Measurements from ENCODE around the gene PRKAA2. TPM values are rescaled to one million over a fixed set of nuclear protein-coding genes. Genes with fewer than 3 reads are reported as not detected.
"Not testable (repeated sequence)": the region's sequence is repeated elsewhere in the genome, so short reads cannot be mapped to it uniquely, and the experiment has no call there.

The PRKAA2 gene
- under 1 TPM; 0.39 to 0.67 (median 0.56) TPM for polyA plus RNA-seq

GRCh38 chr1:56644919-56645676 lies at the start of gene PRKAA2:
PRKAA2 (plus strand) TSS chr1:56645314; CDS start chr1:56645388, 74 bp downstream.
- WGBS, 3 donors, result 1% methylated on average over 67 to 103 of the region's 103 CpGs
- H3K27ac ChIP-seq (ENCODE audit: low read depth, low read length), result no peak within 1 kb of the TSS

GRCh38 chr1:56595397-56596191 lies 49.5 kb upstream of the PRKAA2 start:
- 93 to 99% (median 97%) methylated on average over 5 of the region's 5 CpGs for WGBS, 3 donors
- H3K27ac ChIP-seq (ENCODE audit: low read depth, low read length), result not testable (repeated sequence)

DNA sequence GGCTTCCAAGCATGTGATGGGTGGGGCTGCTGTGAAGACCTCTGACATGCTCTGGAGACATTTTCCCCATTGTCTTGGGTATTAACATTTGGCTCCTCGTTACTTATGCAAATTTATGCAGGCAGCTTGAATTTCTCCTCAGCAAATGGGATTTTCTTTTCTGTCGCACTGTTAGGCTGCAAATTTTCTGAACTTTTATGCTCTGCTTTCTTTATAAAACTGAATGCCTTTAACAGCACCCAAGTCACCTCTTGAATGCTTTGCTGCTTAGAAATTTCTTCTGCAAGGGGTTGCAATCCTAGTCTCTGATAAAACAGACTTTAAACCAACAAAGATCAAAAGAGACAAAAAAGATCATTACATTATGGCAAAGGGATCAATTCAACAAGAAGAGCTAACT lies 35.0 kb upstream of the PRKAA2 start:
- WGBS, 3 donors, result 31 to 65% (median 55%) methylated on average over 2 of the region's 2 CpGs
- H3K27ac ChIP-seq (ENCODE audit: low read depth, low read length), result not testable (repeated sequence)

- WGBS, 3 donors, result 76 to 95% (median 94%) methylated on average over 6 of the region's 6 CpGs
- H3K27ac ChIP-seq (ENCODE audit: low read depth, low read length), result not testable (repeated sequence)
Measured at GRCh38 chr1:56610770-56611169, 34.3 kb upstream of the PRKAA2 start.

GRCh38 chr1:56617141-56617540 lies 28.0 kb upstream of the PRKAA2 start:
- 76 to 94% (median 92%) methylated on average over 2 of the region's 2 CpGs for WGBS, 3 donors
- H3K27ac ChIP-seq (ENCODE audit: low read depth, low read length), result no peak overlapping the region

DNA sequence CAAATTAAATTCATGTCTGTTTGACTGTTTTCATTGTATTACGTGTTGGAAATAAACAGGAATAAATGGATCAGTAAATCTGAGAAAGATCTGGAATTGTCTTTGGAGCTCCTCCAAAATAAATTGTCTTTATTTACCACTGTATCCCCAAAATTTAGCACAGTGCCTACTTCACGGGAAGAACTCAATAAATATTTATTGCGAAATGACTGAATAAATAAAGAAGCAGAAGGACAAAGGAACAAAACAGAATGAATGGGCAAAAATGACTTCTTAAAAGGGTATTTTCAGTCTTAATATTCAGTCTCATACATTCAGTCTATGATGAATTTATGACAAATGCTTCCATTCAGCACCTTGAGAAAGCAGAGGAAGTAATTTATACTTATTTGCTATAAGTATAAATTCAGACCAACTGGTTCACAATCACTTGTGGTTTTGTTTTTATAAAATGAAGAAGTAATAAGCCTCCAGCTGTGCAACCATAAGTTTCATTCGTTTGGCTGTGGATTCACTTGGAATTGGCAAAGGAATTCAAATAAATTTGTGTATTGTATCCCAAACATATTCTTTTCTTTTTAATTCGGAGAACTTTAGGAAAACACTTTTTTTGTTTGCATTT lies 19.2 kb upstream of the PRKAA2 start:
- WGBS, 3 donors, result 53 to 65% (median 60%) methylated on average over 5 of the region's 5 CpGs
- H3K27ac ChIP-seq (ENCODE audit: low read depth, low read length), result no peak overlapping the region

DNA sequence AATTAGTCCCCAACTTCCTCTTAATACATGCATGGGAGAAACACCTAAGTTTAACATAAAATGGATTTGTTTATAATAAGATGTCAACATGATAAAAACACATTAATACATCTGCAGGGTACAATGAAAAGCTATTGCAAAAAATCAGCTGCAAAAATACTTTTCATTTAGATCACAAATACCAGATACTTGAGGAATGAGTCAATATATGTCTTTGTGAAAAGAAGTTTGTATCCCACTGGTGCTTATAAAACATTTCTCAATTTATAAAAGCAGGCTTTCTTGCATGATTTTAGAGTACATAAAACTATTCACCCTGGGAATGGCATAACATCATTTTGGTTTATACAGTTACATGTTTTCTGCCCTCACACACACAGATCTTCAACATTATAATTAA lies 18.6 kb upstream of the PRKAA2 start:
- H3K27ac ChIP-seq (ENCODE audit: low read depth, low read length), result no peak overlapping the region

DNA sequence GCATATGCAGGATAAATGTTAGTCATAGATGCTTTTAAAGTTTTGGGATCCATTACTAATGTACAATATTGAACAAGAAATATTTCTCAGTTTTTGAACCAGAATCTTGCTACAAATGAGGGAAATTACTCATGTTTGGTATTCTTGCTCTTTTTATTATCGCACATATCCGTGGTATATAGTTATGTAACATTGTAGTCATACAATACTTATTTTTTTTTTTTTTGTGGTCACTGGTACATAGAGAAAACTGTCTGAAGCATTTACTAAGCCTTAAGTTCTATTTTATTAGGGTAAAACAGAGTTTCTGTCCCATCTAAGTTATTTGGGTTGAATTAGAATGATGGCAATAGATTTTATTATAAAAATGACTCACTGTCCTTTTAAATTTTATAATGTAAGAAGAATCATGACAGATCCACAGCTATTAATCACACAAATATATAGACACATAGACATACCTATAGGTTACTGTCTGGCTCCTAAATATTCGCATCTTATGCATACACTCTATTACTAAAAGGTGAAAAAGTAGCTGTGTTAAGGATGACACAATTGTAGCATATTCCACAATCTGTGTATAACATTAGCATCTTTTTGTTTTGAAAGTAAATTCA lies 18.0 kb upstream of the PRKAA2 start:
- no peak overlapping the region for H3K27ac ChIP-seq (ENCODE audit: low read depth, low read length)
- 75 to 76% (median 76%) methylated on average over 3 of the region's 3 CpGs for WGBS, 3 donors

DNA sequence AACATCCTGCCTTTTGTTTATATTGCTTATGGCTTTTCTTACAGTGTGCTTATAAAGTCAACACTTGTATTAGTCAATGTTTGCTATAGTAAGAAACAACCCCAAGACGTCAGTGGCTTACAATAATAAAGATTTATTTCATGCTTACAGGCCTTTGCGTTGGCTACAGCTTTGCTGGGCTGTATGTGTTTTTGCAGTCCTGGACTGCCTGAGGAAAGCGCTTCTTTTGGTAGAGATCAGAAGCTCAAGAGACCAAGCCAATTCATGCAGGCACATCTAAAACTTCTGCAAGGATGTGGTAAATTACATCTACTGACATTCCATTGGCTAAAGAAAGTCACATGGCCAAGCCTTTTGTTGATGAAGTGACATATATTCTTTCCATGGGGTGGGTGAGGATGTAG lies 17.5 kb upstream of the PRKAA2 start:
- H3K27ac ChIP-seq (ENCODE audit: low read depth, low read length), result no peak overlapping the region
- WGBS, 3 donors, result 80 to 84% (median 83%) methylated on average over 3 of the region's 3 CpGs

GRCh38 chr1:56630786-56631185 lies 14.3 kb upstream of the PRKAA2 start:
- H3K27ac ChIP-seq (ENCODE audit: low read depth, low read length), result no peak overlapping the region

- 76 to 94% (median 89%) methylated on average over 2 of the region's 2 CpGs for WGBS, 3 donors
- no peak overlapping the region for H3K27ac ChIP-seq (ENCODE audit: low read depth, low read length)
Measured at GRCh38 chr1:56631901-56632300, 13.2 kb upstream of the PRKAA2 start.

GRCh38 chr1:56634981-56635380 lies 10.1 kb upstream of the PRKAA2 start:
- WGBS, 3 donors, result 94 to 97% (median 96%) methylated on average over 3 of the region's 3 CpGs
- no peak overlapping the region for H3K27ac ChIP-seq (ENCODE audit: low read depth, low read length)

DNA sequence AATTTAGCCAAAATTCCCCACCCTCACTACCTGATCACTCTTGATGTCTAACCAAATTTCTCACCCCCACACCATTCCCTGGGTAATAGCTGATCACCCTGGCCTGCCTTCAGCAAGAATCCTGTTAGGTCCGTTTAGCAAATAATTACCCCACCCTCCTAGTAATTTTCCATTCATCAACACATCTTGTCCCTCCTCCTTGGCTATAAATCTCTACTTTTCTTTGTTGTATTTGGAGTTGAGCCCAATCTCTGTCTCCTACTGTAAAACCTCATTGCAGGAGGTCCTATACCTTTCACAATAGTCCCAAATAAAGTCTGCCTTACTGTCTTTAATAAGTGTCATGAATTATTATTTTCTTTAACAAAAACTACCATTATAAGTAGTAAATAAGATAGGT lies 6.9 kb upstream of the PRKAA2 start:
- WGBS, 3 donors, result 15 to 57% (median 40%) methylated on average over 1 of the region's 1 CpG
- H3K27ac ChIP-seq (ENCODE audit: low read depth, low read length), result no peak overlapping the region

GRCh38 chr1:56639211-56639610 lies 5.9 kb upstream of the PRKAA2 start:
- no peak overlapping the region for H3K27ac ChIP-seq (ENCODE audit: low read depth, low read length)
- 12 to 50% (median 34%) methylated on average over 2 of the region's 2 CpGs for WGBS, 3 donors

- H3K27ac ChIP-seq (ENCODE audit: low read depth, low read length), result no peak overlapping the region
Measured at GRCh38 chr1:56643661-56644060, 1.5 kb upstream of the PRKAA2 start.

DNA sequence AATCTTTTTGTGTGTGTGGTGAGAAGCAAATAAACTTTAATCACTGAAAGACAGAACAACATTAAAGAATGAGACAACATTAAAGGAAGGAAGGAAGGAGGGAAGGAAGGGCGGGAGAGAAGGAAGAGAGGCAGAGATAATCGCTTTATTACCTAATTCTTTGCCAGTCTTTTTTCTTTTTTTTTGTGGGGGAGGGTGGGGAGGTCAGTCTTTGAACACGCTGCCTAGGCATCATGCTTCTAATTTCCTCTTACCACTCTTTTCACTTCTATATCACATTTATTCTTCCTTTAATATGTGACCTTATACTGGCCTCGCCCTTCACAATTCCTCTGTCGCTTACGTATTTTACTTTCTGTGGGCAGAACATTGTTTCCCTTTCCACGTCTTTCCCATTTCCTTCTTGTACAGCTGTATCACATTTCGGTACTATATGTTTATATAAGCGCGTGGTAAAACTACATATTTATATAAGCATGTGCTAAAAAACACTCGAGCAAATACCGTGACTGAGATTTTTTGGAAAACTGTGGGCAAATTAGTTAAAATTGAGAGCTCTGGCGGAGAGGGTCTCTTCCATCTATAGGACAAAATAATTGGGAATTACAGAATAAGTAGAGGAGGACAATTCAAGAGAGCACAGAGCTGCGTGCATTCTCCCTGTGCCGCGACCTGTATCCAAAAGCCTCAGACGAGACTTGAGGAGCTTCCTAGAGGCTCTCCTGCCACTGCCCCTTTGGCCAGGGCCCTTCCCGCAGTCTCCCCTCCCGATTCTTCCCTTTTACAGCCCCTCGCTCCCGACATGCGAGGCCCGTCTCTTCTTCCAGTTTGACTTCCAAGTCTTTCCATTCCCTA lies 823 bp upstream of the PRKAA2 start:
- WGBS, 3 donors, result 9 to 13% (median 11%) methylated on average over 23 of the region's 23 CpGs
- no peak overlapping the region for H3K27ac ChIP-seq (ENCODE audit: low read depth, low read length)

- WGBS, 3 donors, result 5 to 12% (median 12%) methylated on average over 14 to 18 of the region's 18 CpGs
- H3K27ac ChIP-seq (ENCODE audit: low read depth, low read length), result no peak overlapping the region
Measured at GRCh38 chr1:56645677-56646305, 677 bp downstream of the PRKAA2 start.

DNA sequence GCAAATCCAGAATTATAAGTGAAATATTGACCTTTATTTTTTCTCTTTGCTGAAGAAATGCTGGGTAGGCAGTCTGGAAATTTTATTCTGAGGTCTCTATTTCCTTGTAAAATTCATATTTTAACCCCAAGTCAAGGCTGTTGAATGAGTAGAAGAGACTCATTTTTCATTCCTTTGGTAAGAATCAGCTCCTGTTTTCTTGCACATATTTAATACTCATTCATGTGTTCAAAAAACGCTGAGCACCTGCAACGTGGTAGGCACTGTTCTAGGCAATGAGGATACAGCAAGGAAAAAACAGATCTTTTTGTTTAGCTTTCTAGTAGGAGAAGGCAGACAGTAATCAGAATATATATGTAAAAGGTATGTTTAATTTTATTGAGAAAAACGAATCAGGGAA lies 1.5 kb downstream of the PRKAA2 start:
- 39 to 74% (median 71%) methylated on average over 3 of the region's 3 CpGs for WGBS, 3 donors
- no peak overlapping the region for H3K27ac ChIP-seq (ENCODE audit: low read depth, low read length)

Data from adipose tissue (tissue), 3 donors.